GM23338 (cell line): ENCODE results near the gene GRIN2C.

Experiments used
- CREB1 ChIP-seq: fragments of 250-450 bp; sonication (Bioruptor Pico); IDR thresholded peaks from 2 replicates; pipeline ENCODE4 v1.5.0; 2020; ENCODE audit warnings: low read depth, mild to moderate bottlenecking, moderate library complexity
- CTCF ChIP-seq, 2 experiments: fragments of 200-600 bp in 1 of 2; sonication (generic) in 1 of 2; conservative IDR thresholded peaks; 2 replicates each; pipeline versions ENCODE4 v1.5.1 to v1.6.1; 2016 to 2017; ENCODE audit warnings: antibody characterized with exemption in 2 of 2, low read depth in 2 of 2, mild to moderate bottlenecking in 2 of 2, moderate library complexity in 1 of 2
- EZH2 ChIP-seq: fragments of 200-600 bp; sonication (generic); IDR thresholded peaks from one replicate; pipeline ENCODE4 v1.8.0; 2017; ENCODE audit warnings: antibody characterized with exemption, mild to moderate bottlenecking, low read depth; ENCODE audit not compliant: unreplicated experiment
- POLR2AphosphoS5 ChIP-seq: IDR thresholded peaks from 2 replicates; pipeline ENCODE4 v1.6.1; 2016; ENCODE audit warnings: antibody characterized with exemption, low read depth
- REST ChIP-seq: IDR thresholded peaks from one replicate; pipeline ENCODE4 v1.6.1; 2018; ENCODE audit warnings: antibody characterized with exemption; ENCODE audit not compliant: unreplicated experiment
- ZNF114 ChIP-seq: fragments of 250-450 bp; sonication (Bioruptor Pico); IDR thresholded peaks from 2 replicates; pipeline ENCODE4 v1.5.0; 2020; ENCODE audit warnings: mild to moderate bottlenecking, moderate library complexity

GRCh38 chr17:74860872-74861661, 1.4 kb upstream of the GRIN2C start:
- TF ChIP-seq CTCF (conservative IDR thresholded peaks at IDR 0.05; ENCODE audit: low read depth in 2 of 2), result no peak
- no peak for TF ChIP-seq REST
- TF ChIP-seq CREB1 (CRISPR knock-in tag), result no peak
- TF ChIP-seq ZNF114, result no peak
- TF ChIP-seq POLR2AphosphoS5, result no peak
- peak; percentile 82 for TF ChIP-seq EZH2
